GM23338 (cell line): ENCODE results near the gene RAD21L1. TPM values are rescaled to one million over a fixed set of nuclear protein-coding genes. Genes with fewer than 3 reads are reported as not detected.

ENCODE experiments used
- ATAC-seq: fragments of 200-7000 bp; cut with Tn5 transposase; 3 replicates; pipeline ENCODE4 v1.9.1; 2020
- DNase-seq: peaks from one replicate; pipeline ENCODE4 v3.0.0-alpha.2; 2015; ENCODE audit warnings: low spot score
- H2AFZ ChIP-seq: fragments of 200-600 bp; sonication (generic); 2 replicates; pipeline ENCODE4 v1.8.0; 2016; ENCODE audit warnings: antibody characterized with exemption, mild to moderate bottlenecking, moderate library complexity
- H3F3A ChIP-seq: fragments of 200-600 bp; sonication (generic); replicated peaks from 2 replicates; pipeline ENCODE4 v1.8.0; 2017; ENCODE audit warnings: antibody characterized with exemption, mixed run types, low read depth
- H3K27ac ChIP-seq: fragments of 200-600 bp; sonication (generic); 2 replicates; pipeline ENCODE4 v1.6.1; 2016; ENCODE audit warnings: low read depth
- H3K27me3 ChIP-seq: fragments of 200-600 bp; sonication (generic); 2 replicates; pipeline ENCODE4 v1.8.0; 2016; ENCODE audit warnings: mild to moderate bottlenecking, mixed run types, moderate library complexity; ENCODE audit not compliant: insufficient read depth
- H3K36me3 ChIP-seq: fragments of 200-600 bp; sonication (generic); 2 replicates; pipeline ENCODE4 v1.8.0; 2016; ENCODE audit warnings: mild to moderate bottlenecking; ENCODE audit not compliant: insufficient read depth
- H3K4me1 ChIP-seq: fragments of 200-600 bp; sonication (generic); 2 replicates; pipeline ENCODE4 v1.8.0; 2016; ENCODE audit warnings: mild to moderate bottlenecking, moderate library complexity; ENCODE audit not compliant: insufficient read depth
- H3K4me2 ChIP-seq: fragments of 200-600 bp; sonication (generic); 2 replicates; pipeline ENCODE4 v1.7.1; 2017; ENCODE audit warnings: mixed run types
- H3K4me3 ChIP-seq: fragments of 200-600 bp; sonication (generic); 2 replicates; pipeline ENCODE4 v1.6.1; 2016; ENCODE audit warnings: mixed run types
- H3K79me2 ChIP-seq: fragments of 200-600 bp; sonication (generic); replicated peaks from 2 replicates; pipeline ENCODE4 v1.8.0; 2017; ENCODE audit warnings: mild to moderate bottlenecking; ENCODE audit not compliant: insufficient read depth
- H3K9me2 ChIP-seq: fragments of 200-600 bp; sonication (generic); 2 replicates; pipeline ENCODE4 v1.8.0; 2017; ENCODE audit not compliant: insufficient read depth
- H4K20me1 ChIP-seq: fragments of 200-600 bp; sonication (generic); replicated peaks from 2 replicates; pipeline ENCODE4 v1.8.0; 2017; ENCODE audit warnings: mild to moderate bottlenecking; ENCODE audit not compliant: insufficient read depth
- H3K27ac Mint-ChIP-seq: 2 replicates; pipeline ENCODE4 v1.8.0; 2020; ENCODE audit warnings: inconsistent platforms, mild to moderate bottlenecking, moderate library complexity, mixed read lengths
- H3K27me3 Mint-ChIP-seq: 3 replicates; pipeline ENCODE4 v1.8.0; 2022; ENCODE audit warnings: low read depth, mild to moderate bottlenecking, moderate library complexity, mixed read lengths, inconsistent platforms; ENCODE audit not compliant: insufficient read depth, poor library complexity
- H3K36me3 Mint-ChIP-seq: 3 replicates; pipeline ENCODE4 v1.8.0; 2021; ENCODE audit warnings: low read depth, mild to moderate bottlenecking, inconsistent platforms, moderate library complexity, mixed read lengths
- H3K4me1 Mint-ChIP-seq: 3 replicates; pipeline ENCODE4 v1.8.0; 2020; ENCODE audit warnings: mild to moderate bottlenecking, inconsistent platforms, mixed read lengths
- H3K4me3 Mint-ChIP-seq: 3 replicates; pipeline ENCODE4 v1.8.0; 2021; ENCODE audit warnings: moderate library complexity, mild to moderate bottlenecking, inconsistent platforms, mixed read lengths
- H3K9me3 Mint-ChIP-seq: 3 replicates; pipeline ENCODE4 v1.8.0; 2020; ENCODE audit warnings: moderate library complexity, mild to moderate bottlenecking, inconsistent platforms, mixed read lengths
- CREB1 ChIP-seq: fragments of 250-450 bp; sonication (Bioruptor Pico); IDR thresholded peaks from 2 replicates; pipeline ENCODE4 v1.5.0; 2020; ENCODE audit warnings: low read depth, mild to moderate bottlenecking, moderate library complexity
- EZH2 ChIP-seq: fragments of 200-600 bp; sonication (generic); IDR thresholded peaks from one replicate; pipeline ENCODE4 v1.8.0; 2017; ENCODE audit warnings: antibody characterized with exemption, mild to moderate bottlenecking, low read depth; ENCODE audit not compliant: unreplicated experiment
- EZH2phosphoT487 ChIP-seq: fragments of 200-600 bp; sonication (generic); IDR thresholded peaks from one replicate; pipeline ENCODE4 v1.8.1; 2018; ENCODE audit warnings: antibody characterized with exemption; ENCODE audit not compliant: unreplicated experiment
- NANOG ChIP-seq: IDR thresholded peaks from 2 replicates; pipeline ENCODE4 v1.6.1; 2016; ENCODE audit warnings: antibody characterized with exemption, borderline replicate concordance
- POLR2AphosphoS5 ChIP-seq: IDR thresholded peaks from 2 replicates; pipeline ENCODE4 v1.6.1; 2016; ENCODE audit warnings: antibody characterized with exemption, low read depth
- STAT1 ChIP-seq: IDR thresholded peaks from one replicate; pipeline ENCODE4 v1.6.1; 2016; ENCODE audit warnings: antibody characterized with exemption; ENCODE audit not compliant: unreplicated experiment
- ZNF114 ChIP-seq: fragments of 250-450 bp; sonication (Bioruptor Pico); IDR thresholded peaks from 2 replicates; pipeline ENCODE4 v1.5.0; 2020; ENCODE audit warnings: mild to moderate bottlenecking, moderate library complexity
- ZNF331 ChIP-seq: fragments of 250-450 bp; sonication (Bioruptor Pico); IDR thresholded peaks from 2 replicates; pipeline ENCODE4 v1.5.0; 2020; ENCODE audit warnings: low read depth, mild to moderate bottlenecking, moderate library complexity
- polyA plus RNA-seq: library from polyadenylated mRNA; unstranded; fragments of >200 nt; fragmentation: Nextera tagmentation; extraction: Ambion mirVana; gene quantifications from 2 replicates; pipeline ENCODE4 v1.2.1, GENCODE V29; 2016
- total RNA-seq: library from RNA; depleted of rRNA; stranded (reverse); fragments of >200 nt; shearing (Covaris generic); gene quantifications from 2 replicates; pipeline ENCODE4 v1.2.3, GENCODE V29; 2014
- TF ChIP-seq, protein P1 (sequence below): IDR thresholded peaks from one replicate; pipeline ENCODE4 v1.6.1; 2018; ENCODE audit warnings: antibody characterized with exemption; ENCODE audit not compliant: unreplicated experiment
- TF ChIP-seq, protein P2 (sequence below), 2 experiments: fragments of 200-600 bp in 1 of 2; sonication (generic) in 1 of 2; conservative IDR thresholded peaks; 2 replicates each; pipeline versions ENCODE4 v1.5.1 to v1.6.1; 2016 to 2017; ENCODE audit warnings: antibody characterized with exemption in 2 of 2, low read depth in 2 of 2, mild to moderate bottlenecking in 2 of 2, moderate library complexity in 1 of 2
- TF ChIP-seq, protein P3 (sequence below): IDR thresholded peaks from 2 replicates; pipeline ENCODE4 v1.6.1; 2016; ENCODE audit warnings: antibody characterized with exemption

Gene RAD21L1
- total and polyA plus RNA-seq, 2 experiments from 2014 or later = 0.10 to 0.95 TPM

DNA sequence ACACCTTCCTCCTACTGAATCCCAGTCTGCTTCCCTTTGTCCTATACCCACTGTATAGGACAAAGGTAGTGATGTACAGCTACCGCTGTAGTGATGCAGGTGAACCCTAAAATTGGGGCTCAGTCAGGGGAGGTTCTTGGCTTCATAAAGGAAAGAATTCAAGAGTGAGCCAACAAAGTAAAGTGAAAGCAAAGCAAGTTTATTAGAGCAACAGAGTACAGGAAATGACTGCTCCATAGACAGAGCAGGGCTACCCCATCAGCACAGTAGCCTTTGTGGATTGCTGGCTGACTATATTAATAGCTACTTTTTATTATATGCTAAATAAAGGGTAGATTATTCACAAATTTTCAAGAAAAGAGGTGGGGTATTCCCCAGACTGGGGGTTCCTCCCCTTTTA is 25.9 kb upstream of the RAD21L1 start (continued):
- TF ChIP-seq, protein P1, sequence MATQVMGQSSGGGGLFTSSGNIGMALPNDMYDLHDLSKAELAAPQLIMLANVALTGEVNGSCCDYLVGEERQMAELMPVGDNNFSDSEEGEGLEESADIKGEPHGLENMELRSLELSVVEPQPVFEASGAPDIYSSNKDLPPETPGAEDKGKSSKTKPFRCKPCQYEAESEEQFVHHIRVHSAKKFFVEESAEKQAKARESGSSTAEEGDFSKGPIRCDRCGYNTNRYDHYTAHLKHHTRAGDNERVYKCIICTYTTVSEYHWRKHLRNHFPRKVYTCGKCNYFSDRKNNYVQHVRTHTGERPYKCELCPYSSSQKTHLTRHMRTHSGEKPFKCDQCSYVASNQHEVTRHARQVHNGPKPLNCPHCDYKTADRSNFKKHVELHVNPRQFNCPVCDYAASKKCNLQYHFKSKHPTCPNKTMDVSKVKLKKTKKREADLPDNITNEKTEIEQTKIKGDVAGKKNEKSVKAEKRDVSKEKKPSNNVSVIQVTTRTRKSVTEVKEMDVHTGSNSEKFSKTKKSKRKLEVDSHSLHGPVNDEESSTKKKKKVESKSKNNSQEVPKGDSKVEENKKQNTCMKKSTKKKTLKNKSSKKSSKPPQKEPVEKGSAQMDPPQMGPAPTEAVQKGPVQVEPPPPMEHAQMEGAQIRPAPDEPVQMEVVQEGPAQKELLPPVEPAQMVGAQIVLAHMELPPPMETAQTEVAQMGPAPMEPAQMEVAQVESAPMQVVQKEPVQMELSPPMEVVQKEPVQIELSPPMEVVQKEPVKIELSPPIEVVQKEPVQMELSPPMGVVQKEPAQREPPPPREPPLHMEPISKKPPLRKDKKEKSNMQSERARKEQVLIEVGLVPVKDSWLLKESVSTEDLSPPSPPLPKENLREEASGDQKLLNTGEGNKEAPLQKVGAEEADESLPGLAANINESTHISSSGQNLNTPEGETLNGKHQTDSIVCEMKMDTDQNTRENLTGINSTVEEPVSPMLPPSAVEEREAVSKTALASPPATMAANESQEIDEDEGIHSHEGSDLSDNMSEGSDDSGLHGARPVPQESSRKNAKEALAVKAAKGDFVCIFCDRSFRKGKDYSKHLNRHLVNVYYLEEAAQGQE = no peak
- TF ChIP-seq ZNF114 (CRISPR knock-in tag) = no peak
- no peak for TF ChIP-seq STAT1
- no peak for TF ChIP-seq EZH2phosphoT487

DNA sequence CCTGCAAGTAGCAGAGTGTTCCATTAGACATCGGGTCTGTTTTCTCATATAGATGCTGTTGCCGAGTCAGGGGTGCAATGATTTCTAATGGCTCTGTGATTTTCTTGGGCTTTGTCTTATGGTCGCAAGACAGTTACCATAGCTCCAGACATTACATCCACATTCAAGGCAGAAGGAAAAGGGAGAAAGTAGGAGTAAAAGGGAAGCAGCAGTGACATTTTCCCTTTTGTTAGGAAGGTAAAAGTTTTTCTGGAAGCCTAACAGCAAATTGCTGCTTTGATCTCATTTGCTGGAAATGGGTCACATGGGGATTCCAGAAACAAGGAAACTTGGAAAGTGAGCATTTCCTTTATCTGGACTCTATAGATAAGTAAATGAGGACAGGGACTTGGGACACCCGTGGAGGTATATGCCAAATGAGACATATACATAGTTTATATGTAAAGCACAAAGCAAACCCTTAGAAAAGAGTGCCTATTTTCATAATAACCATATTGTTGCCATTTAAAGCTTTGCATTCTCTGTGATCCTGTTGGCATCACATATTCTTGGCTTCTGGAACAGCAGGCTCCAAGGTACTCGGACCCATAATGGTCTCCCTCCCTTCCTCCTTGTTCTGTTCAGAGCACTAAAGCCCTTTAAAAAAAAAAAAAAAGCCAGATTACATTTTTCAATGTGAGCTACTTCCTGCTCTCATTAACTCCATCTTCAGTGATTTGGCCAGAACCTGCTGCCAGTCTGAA is 22.9 kb upstream of the RAD21L1 start, which contains the start of gene C20orf202:
C20orf202 (plus strand) TSS at position 693 of the 743 bp plus-strand sequence. CDS start 132 bp downstream, outside the sequence.
- H3K4me1 Mint-ChIP-seq = no peaks in the 10 kb centered on the region
- no peaks in the 10 kb centered on the region for H3K9me3 Mint-ChIP-seq
- TF ChIP-seq, protein P2, sequence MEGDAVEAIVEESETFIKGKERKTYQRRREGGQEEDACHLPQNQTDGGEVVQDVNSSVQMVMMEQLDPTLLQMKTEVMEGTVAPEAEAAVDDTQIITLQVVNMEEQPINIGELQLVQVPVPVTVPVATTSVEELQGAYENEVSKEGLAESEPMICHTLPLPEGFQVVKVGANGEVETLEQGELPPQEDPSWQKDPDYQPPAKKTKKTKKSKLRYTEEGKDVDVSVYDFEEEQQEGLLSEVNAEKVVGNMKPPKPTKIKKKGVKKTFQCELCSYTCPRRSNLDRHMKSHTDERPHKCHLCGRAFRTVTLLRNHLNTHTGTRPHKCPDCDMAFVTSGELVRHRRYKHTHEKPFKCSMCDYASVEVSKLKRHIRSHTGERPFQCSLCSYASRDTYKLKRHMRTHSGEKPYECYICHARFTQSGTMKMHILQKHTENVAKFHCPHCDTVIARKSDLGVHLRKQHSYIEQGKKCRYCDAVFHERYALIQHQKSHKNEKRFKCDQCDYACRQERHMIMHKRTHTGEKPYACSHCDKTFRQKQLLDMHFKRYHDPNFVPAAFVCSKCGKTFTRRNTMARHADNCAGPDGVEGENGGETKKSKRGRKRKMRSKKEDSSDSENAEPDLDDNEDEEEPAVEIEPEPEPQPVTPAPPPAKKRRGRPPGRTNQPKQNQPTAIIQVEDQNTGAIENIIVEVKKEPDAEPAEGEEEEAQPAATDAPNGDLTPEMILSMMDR (conservative IDR thresholded peaks at IDR 0.05; ENCODE audit: low read depth in 2 of 2) = no peak
- no peak for TF ChIP-seq POLR2AphosphoS5
- TF ChIP-seq EZH2 = no peak
- TF ChIP-seq, protein P3, sequence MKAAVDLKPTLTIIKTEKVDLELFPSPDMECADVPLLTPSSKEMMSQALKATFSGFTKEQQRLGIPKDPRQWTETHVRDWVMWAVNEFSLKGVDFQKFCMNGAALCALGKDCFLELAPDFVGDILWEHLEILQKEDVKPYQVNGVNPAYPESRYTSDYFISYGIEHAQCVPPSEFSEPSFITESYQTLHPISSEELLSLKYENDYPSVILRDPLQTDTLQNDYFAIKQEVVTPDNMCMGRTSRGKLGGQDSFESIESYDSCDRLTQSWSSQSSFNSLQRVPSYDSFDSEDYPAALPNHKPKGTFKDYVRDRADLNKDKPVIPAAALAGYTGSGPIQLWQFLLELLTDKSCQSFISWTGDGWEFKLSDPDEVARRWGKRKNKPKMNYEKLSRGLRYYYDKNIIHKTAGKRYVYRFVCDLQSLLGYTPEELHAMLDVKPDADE = no peak
- no peak for TF ChIP-seq NANOG
- TF ChIP-seq, protein P1 = no peak
- no peak for TF ChIP-seq ZNF114 (CRISPR knock-in tag)
- no peak for TF ChIP-seq STAT1
- TF ChIP-seq ZNF331 (CRISPR knock-in tag) = no peak
- TF ChIP-seq CREB1 (CRISPR knock-in tag) = no peak
- no peak for TF ChIP-seq EZH2phosphoT487

More for the DNA sequence above, 22.9 kb upstream of the RAD21L1 start, which contains the start of gene C20orf202:
- ATAC-seq (no peak), DNase-seq (no peak)
- H3K27ac ChIP-seq = no peak within 1 kb of the TSS
- H3K36me3 ChIP-seq = no peaks in the 10 kb centered on the region
- H3K79me2 ChIP-seq = no peaks in the 10 kb centered on the region
- H3K4me2 ChIP-seq = no peak within 1 kb of the TSS
- H3K36me3 Mint-ChIP-seq = no peaks in the 10 kb centered on the region
- no peak within 1 kb of the TSS for H3K4me3 ChIP-seq
- H3K9me2 ChIP-seq = no peaks in the 10 kb centered on the region
- no peaks in the 10 kb centered on the region; the same call in 1 of the 2 replicates for H4K20me1 ChIP-seq
- H3K27me3 ChIP-seq = no peaks in the 10 kb centered on the region
- no peaks in the 10 kb centered on the region for H3K4me1 ChIP-seq
- no peak within 1 kb of the TSS for H3K4me3 Mint-ChIP-seq
- no peak within 1 kb of the TSS for H2AFZ ChIP-seq
- H3F3A ChIP-seq = no peaks in the 10 kb centered on the region
- peaks cover 3% of the 10 kb centered on the region for H3K27me3 Mint-ChIP-seq
- no peak within 1 kb of the TSS for H3K27ac Mint-ChIP-seq
